ENCODE data around the gene OR10Z1.

OR10Z1 gene

GRCh38 chr1:158604968-158605367 is at the start of gene OR10Z1:
Gene OR10Z1 (plus strand): TSS chr1:158605268. CDS start chr1:158606439, 1,171 bp downstream.
- H3K27ac ChIP-seq = no peak within 1 kb of the TSS
- DNase-seq = no peak

GRCh38 chr1:158559696-158560095 is 45.4 kb upstream of the OR10Z1 start:
- Histone ChIP-seq H3K4me3 (ENCODE audit: low read depth, low read length) (no peak overlapping the region), H3K27ac (no peak overlapping the region), H3K9me3 (ENCODE audit: severe bottlenecking) (no peaks in the 10 kb centered on the region), H3K27me3 (ENCODE audit: insufficient read depth, low read depth, severe bottlenecking) (peaks cover 93% of the 10 kb centered on the region), H3K36me3 (no peaks in the 10 kb centered on the region)
- DNase-seq = no peak
- no peak for TF ChIP-seq CTCF (IDR thresholded peaks at IDR 0.05; ENCODE audit: low read depth, low read length)

More at GRCh38 chr1:158604968-158605367, at the start of gene OR10Z1:
- Histone ChIP-seq H3K27me3 (ENCODE audit: insufficient read depth, low read depth, severe bottlenecking) (peaks cover 55% of the 10 kb centered on the region), H3K9me3 (ENCODE audit: severe bottlenecking) (no peaks in the 10 kb centered on the region), H3K4me3 (ENCODE audit: low read depth, low read length) (no peak within 1 kb of the TSS), H3K36me3 (no peaks in the 10 kb centered on the region)
- no peak for TF ChIP-seq CTCF (IDR thresholded peaks at IDR 0.05; ENCODE audit: low read depth, low read length)

- no peak for TF ChIP-seq CTCF (IDR thresholded peaks at IDR 0.05; ENCODE audit: low read depth, low read length)
- H3K27ac ChIP-seq = no peak overlapping the region
- DNase-seq = no peak
These were observed 41.2 kb upstream of the OR10Z1 start for GRCh38 chr1:158563853-158564252.

GRCh38 chr1:158564608-158565007 is 40.5 kb upstream of the OR10Z1 start:
- H3K27me3 ChIP-seq (ENCODE audit: insufficient read depth, low read depth, severe bottlenecking) = peaks cover 70% of the 10 kb centered on the region
- no peak for DNase-seq
- H3K27ac ChIP-seq = no peak overlapping the region
- no peaks in the 10 kb centered on the region for H3K36me3 ChIP-seq
- H3K4me3 ChIP-seq (ENCODE audit: low read depth, low read length) = no peak overlapping the region
- TF ChIP-seq CTCF (IDR thresholded peaks at IDR 0.05; ENCODE audit: low read depth, low read length) = no peak
- H3K9me3 ChIP-seq (ENCODE audit: severe bottlenecking) = no peaks in the 10 kb centered on the region

More at GRCh38 chr1:158563853-158564252, 41.2 kb upstream of the OR10Z1 start:
- Histone ChIP-seq H3K36me3 (no peaks in the 10 kb centered on the region), H3K9me3 (ENCODE audit: severe bottlenecking) (no peaks in the 10 kb centered on the region), H3K27me3 (ENCODE audit: insufficient read depth, low read depth, severe bottlenecking) (peaks cover 75% of the 10 kb centered on the region), H3K4me3 (ENCODE audit: low read depth, low read length) (no peak overlapping the region)

- DNase-seq = no peak
- Histone ChIP-seq H3K27ac (no peak within 1 kb of the TSS), H3K4me3 (ENCODE audit: low read depth, low read length) (no peak within 1 kb of the TSS), H3K27me3 (ENCODE audit: insufficient read depth, low read depth, severe bottlenecking) (peaks cover 60% of the 10 kb centered on the region), H3K9me3 (ENCODE audit: severe bottlenecking) (no peaks in the 10 kb centered on the region), H3K36me3 (no peaks in the 10 kb centered on the region)
- TF ChIP-seq CTCF (IDR thresholded peaks at IDR 0.05; ENCODE audit: low read depth, low read length) = no peak
These were observed 34.6 kb upstream of the OR10Z1 start, which contains the start of gene OR6P1 for GRCh38 chr1:158570480-158570879. Gene OR6P1 (minus strand): TSS chr1:158570580. CDS start chr1:158563604, 6,976 bp downstream.

- no peak for DNase-seq
- Histone ChIP-seq H3K27me3 (ENCODE audit: insufficient read depth, low read depth, severe bottlenecking) (peaks cover 70% of the 10 kb centered on the region), H3K9me3 (ENCODE audit: severe bottlenecking) (no peaks in the 10 kb centered on the region), H3K36me3 (no peaks in the 10 kb centered on the region), H3K27ac (no peak overlapping the region), H3K4me3 (ENCODE audit: low read depth, low read length) (no peak overlapping the region)
- no peak for TF ChIP-seq CTCF (IDR thresholded peaks at IDR 0.05; ENCODE audit: low read depth, low read length)
These were observed 32.8 kb upstream of the OR10Z1 start for GRCh38 chr1:158572226-158572625.
